ENCODE measurements around the gene UQCRH.
"Not testable (repeated sequence)": the region's sequence is repeated elsewhere in the genome, so short reads cannot be mapped to it uniquely, and the experiment has no call there.

- TF ChIP-seq CTCF (IDR thresholded peaks at IDR 0.05; ENCODE audit: insufficient read depth, low read length, poor library complexity, severe bottlenecking); EZH2phosphoT487 (conservative IDR thresholded peaks at IDR 0.05; ENCODE audit: low read length): not testable (repeated sequence)
These were observed 28.5 kb downstream of the UQCRH start for GRCh38 chr1:46331786-46332540.
